Mesenchymal stem cell (in vitro differentiated cells and primary cell): ENCODE measurements around the gene AFDN.

Experiments used
- DNase-seq: peaks from one replicate; pipeline ENCODE4 v3.0.0-alpha.2; 2013
- H2AFZ ChIP-seq: one replicate; pipeline ENCODE4 v1.6.1; 2013; ENCODE audit warnings: low read depth, mild to moderate bottlenecking, control low read depth, inconsistent platforms, low read length, moderate library complexity
- H2AK5ac ChIP-seq: 2 replicates; pipeline ENCODE4 v1.6.1; 2013; ENCODE audit warnings: low read length, moderate library complexity, mild to moderate bottlenecking, inconsistent platforms; ENCODE audit not compliant: severe bottlenecking
- H2BK120ac ChIP-seq: one replicate; pipeline ENCODE4 v1.6.1; 2013; ENCODE audit warnings: low read depth, mild to moderate bottlenecking, inconsistent platforms, low read length, moderate library complexity
- H2BK12ac ChIP-seq, 2 experiments: one replicate each; pipeline ENCODE4 v1.6.1; 2013; ENCODE audit warnings: inconsistent platforms in 2 of 2, low read length in 2 of 2, mild to moderate bottlenecking in 2 of 2, moderate library complexity in 2 of 2, control low read depth in 1 of 2
- H2BK15ac ChIP-seq: one replicate; pipeline ENCODE4 v1.6.1; 2013; ENCODE audit warnings: mild to moderate bottlenecking, low read depth, inconsistent platforms; ENCODE audit not compliant: poor library complexity, severe bottlenecking
- H2BK5ac ChIP-seq: 2 replicates; pipeline ENCODE4 v1.6.1; 2013; ENCODE audit warnings: low read depth, mild to moderate bottlenecking, low read length, control low read depth, inconsistent platforms; ENCODE audit not compliant: poor library complexity, severe bottlenecking
- H3K14ac ChIP-seq, 2 experiments: one replicate each; pipeline ENCODE4 v1.6.1; 2013; ENCODE audit warnings: inconsistent platforms in 2 of 2, low read length in 2 of 2, control low read depth in 1 of 2, mild to moderate bottlenecking in 1 of 2, moderate library complexity in 1 of 2
- H3K18ac ChIP-seq, 2 experiments: one replicate each; pipeline ENCODE4 v1.6.1; 2013; ENCODE audit warnings: inconsistent platforms in 2 of 2, low read length in 2 of 2, control low read depth in 1 of 2, low read depth in 1 of 2, mild to moderate bottlenecking in 1 of 2
- H3K23ac ChIP-seq, 2 experiments: one replicate each; pipeline ENCODE4 v1.6.1; 2013; ENCODE audit warnings: inconsistent platforms in 2 of 2, low read length in 2 of 2, mild to moderate bottlenecking in 2 of 2, moderate library complexity in 2 of 2, control low read depth in 1 of 2
- H3K27ac ChIP-seq: 2 replicates; pipeline ENCODE4 v1.5.1; 2013; ENCODE audit warnings: mild to moderate bottlenecking, moderate library complexity, low read length, control low read depth, inconsistent platforms; ENCODE audit not compliant: poor library complexity, severe bottlenecking
- H3K27me3 ChIP-seq, 2 experiments: 2 replicates each; pipeline versions ENCODE4 v1.6.1 to v1.7.0; 2013; ENCODE audit warnings: low read length in 2 of 2, mild to moderate bottlenecking in 2 of 2, moderate library complexity in 2 of 2, control low read depth in 1 of 2, inconsistent platforms in 1 of 2; ENCODE audit not compliant: control insufficient read depth in 1 of 2, insufficient read depth in 1 of 2
- H3K36me3 ChIP-seq, 2 experiments: 2 replicates each; pipeline versions ENCODE4 v1.6.1 to v1.7.0; 2013; ENCODE audit warnings: low read length in 2 of 2, control low read depth in 1 of 2, inconsistent platforms in 1 of 2, low read depth in 1 of 2, mild to moderate bottlenecking in 1 of 2; ENCODE audit not compliant: insufficient read depth in 2 of 2, control insufficient read depth in 1 of 2
- H3K4ac ChIP-seq, 2 experiments: one replicate each; pipeline ENCODE4 v1.6.1; 2013; ENCODE audit warnings: inconsistent platforms in 2 of 2, low read length in 2 of 2, mild to moderate bottlenecking in 2 of 2, moderate library complexity in 2 of 2, control low read depth in 1 of 2, low read depth in 1 of 2
- H3K4me1 ChIP-seq: 2 replicates; pipeline ENCODE4 v1.6.1; 2013; ENCODE audit warnings: low read depth, low read length, control low read depth; ENCODE audit not compliant: control insufficient read depth, insufficient read depth
- H3K4me2 ChIP-seq: 2 replicates; pipeline ENCODE4 v1.6.1; 2013; ENCODE audit warnings: low read length, mild to moderate bottlenecking, inconsistent platforms; ENCODE audit not compliant: poor library complexity, severe bottlenecking
- H3K4me3 ChIP-seq, 2 experiments: 2 replicates each; pipeline versions ENCODE4 v1.5.1 to v1.7.0; 2013; ENCODE audit warnings: low read length in 2 of 2, mild to moderate bottlenecking in 2 of 2, control low read depth in 1 of 2, low read depth in 1 of 2; ENCODE audit not compliant: insufficient read depth in 1 of 2
- H3K79me1 ChIP-seq: replicated peaks from 2 replicates; pipeline ENCODE4 v1.6.1; 2013; ENCODE audit warnings: mild to moderate bottlenecking, control low read depth, low read length, inconsistent platforms; ENCODE audit not compliant: poor library complexity, severe bottlenecking
- H3K9ac ChIP-seq: 2 replicates; pipeline ENCODE4 v1.7.0; 2013; ENCODE audit warnings: mild to moderate bottlenecking, low read length, moderate library complexity
- H3K9me3 ChIP-seq: 2 replicates; pipeline ENCODE4 v1.7.0; 2013; ENCODE audit warnings: mild to moderate bottlenecking, low read length; ENCODE audit not compliant: control insufficient read depth
- H4K8ac ChIP-seq: one replicate; pipeline ENCODE4 v1.6.1; 2013; ENCODE audit warnings: inconsistent platforms, mild to moderate bottlenecking, low read length, moderate library complexity
- H4K91ac ChIP-seq: one replicate; pipeline ENCODE4 v1.6.1; 2013; ENCODE audit warnings: mild to moderate bottlenecking, low read length, inconsistent platforms
- WGBS: methylation state at CpG from one replicate; pipeline ENCODE4 v1.1.7; 2013; ENCODE audit warnings: mixed read lengths; 5-methylcytosine and 5-hydroxymethylcytosine counted together

The AFDN gene

GRCh38 chr6:167855825-167856425 lies 29.2 kb downstream of the AFDN start:
- Histone ChIP-seq H3K4me3 (no peak overlapping the region), H2AFZ (no peak overlapping the region), H3K4me2 (no peak overlapping the region), H3K9me3 (no peaks in the 10 kb centered on the region), H2AK5ac (no peak overlapping the region), H3K27me3 (no peaks in the 10 kb centered on the region), H2BK5ac (no peak overlapping the region), H2BK12ac (no peak overlapping the region), H3K23ac (no peak overlapping the region), H3K18ac (no peak overlapping the region), H3K9ac (peak overlapping the region; percentile 81), H3K79me1 (peaks cover 2% of the 10 kb centered on the region), H4K8ac (no peak overlapping the region), H3K4ac (peak overlapping the region in 1 of 2 experiments; percentile 41), H3K27ac (peak overlapping the region; percentile 70), H3K4me1 (peaks cover 4% of the 10 kb centered on the region), H3K36me3 (no peaks in the 10 kb centered on the region), H4K91ac (no peak overlapping the region), H2BK120ac (no peak overlapping the region), H2BK15ac (no peak overlapping the region), H3K14ac (no peak overlapping the region)
- WGBS, result 4% methylated on average over 4 of the region's 6 CpGs
- peak; percentile 99 for DNase-seq

DNA sequence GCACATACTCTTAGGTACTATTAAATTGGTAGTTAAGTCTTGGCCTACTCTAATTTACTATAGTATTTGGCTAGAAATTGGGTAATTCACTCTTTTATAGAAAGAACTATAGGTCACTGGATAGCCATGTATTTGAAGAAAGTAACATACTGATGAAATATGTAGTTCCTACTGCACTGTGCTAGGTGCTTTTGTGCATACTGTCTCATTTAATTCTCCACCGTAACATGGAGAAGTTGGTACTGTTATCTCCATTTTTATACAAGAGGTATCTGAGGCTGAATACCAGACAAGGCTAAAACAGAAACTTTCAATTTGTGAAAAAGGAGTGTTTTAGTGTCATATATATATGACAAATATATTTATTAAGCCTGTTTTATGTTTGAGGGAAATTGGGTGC lies 29.8 kb downstream of the AFDN start:
- no peak for DNase-seq
- Histone ChIP-seq H3K4me2 (no peak overlapping the region), H3K4ac (no peak overlapping the region), H3K36me3 (no peaks in the 10 kb centered on the region), H3K23ac (no peak overlapping the region), H2BK5ac (no peak overlapping the region), H4K8ac (no peak overlapping the region), H3K18ac (no peak overlapping the region), H2AK5ac (no peak overlapping the region), H3K4me3 (no peak overlapping the region), H2BK15ac (no peak overlapping the region), H3K4me1 (peaks cover 4% of the 10 kb centered on the region), H3K27me3 (no peaks in the 10 kb centered on the region), H3K14ac (no peak overlapping the region), H2BK12ac (no peak overlapping the region), H3K9me3 (no peaks in the 10 kb centered on the region), H3K27ac (peak overlapping the region; percentile 46), H3K79me1 (peaks cover 2% of the 10 kb centered on the region), H4K91ac (no peak overlapping the region), H2AFZ (no peak overlapping the region), H3K9ac (peak overlapping the region; percentile 81), H2BK120ac (no peak overlapping the region)
- 100% methylated on average over 1 of the region's 1 CpG for WGBS

DNA sequence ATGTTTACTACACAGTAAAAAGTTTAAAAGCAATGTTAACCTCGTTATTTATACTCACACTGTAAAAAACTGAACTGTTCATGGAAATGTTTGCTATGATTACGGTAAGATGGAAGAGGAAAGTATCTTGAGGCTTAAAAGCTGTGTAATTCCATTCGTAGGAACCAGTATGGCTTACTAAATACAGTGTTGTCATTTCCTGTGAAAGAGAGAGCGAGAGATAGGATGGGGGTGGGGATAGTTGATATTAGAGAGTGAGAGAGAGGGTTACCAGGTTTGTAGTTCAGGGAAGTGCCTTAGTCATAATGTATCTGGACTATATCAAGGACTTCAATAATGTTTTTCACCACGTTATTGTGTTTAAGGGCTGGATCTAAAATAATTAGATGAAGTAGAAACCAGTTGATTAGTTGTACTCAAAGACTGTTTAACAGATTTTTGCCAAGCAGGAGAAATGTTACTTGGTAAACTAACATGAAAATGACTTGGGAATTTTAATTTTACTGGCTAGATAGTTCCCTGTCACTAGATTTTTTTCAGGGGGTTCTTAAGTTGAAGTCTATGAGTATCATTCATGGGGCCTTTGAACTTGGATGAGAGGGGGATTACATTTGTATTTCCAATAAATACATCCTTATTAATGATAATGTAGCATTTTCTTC lies 30.4 kb downstream of the AFDN start:
- no peak overlapping the region for H3K9ac ChIP-seq
- DNase-seq, result peak; percentile 99
- no peak overlapping the region for H3K23ac ChIP-seq
- H4K91ac ChIP-seq, result no peak overlapping the region
- H2AK5ac ChIP-seq, result no peak overlapping the region
- H2AFZ ChIP-seq, result no peak overlapping the region
- H3K36me3 ChIP-seq, result no peaks in the 10 kb centered on the region
- H3K79me1 ChIP-seq, result peaks cover 4% of the 10 kb centered on the region
- no peak overlapping the region for H2BK5ac ChIP-seq
- H2BK12ac ChIP-seq, result no peak overlapping the region
- no peak overlapping the region for H2BK120ac ChIP-seq
- H3K4ac ChIP-seq, result no peak overlapping the region
- WGBS, result 1% methylated on average over 4 of the region's 5 CpGs
- H3K18ac ChIP-seq, result no peak overlapping the region
- H3K4me1 ChIP-seq, result peaks cover 4% of the 10 kb centered on the region
- no peaks in the 10 kb centered on the region for H3K9me3 ChIP-seq
- H3K27ac ChIP-seq, result peak overlapping the region; percentile 14
- no peak overlapping the region for H3K14ac ChIP-seq
- no peak overlapping the region for H3K4me3 ChIP-seq
- no peak overlapping the region for H2BK15ac ChIP-seq
- H3K27me3 ChIP-seq, result no peaks in the 10 kb centered on the region
- H4K8ac ChIP-seq, result no peak overlapping the region
- no peak overlapping the region for H3K4me2 ChIP-seq

DNA sequence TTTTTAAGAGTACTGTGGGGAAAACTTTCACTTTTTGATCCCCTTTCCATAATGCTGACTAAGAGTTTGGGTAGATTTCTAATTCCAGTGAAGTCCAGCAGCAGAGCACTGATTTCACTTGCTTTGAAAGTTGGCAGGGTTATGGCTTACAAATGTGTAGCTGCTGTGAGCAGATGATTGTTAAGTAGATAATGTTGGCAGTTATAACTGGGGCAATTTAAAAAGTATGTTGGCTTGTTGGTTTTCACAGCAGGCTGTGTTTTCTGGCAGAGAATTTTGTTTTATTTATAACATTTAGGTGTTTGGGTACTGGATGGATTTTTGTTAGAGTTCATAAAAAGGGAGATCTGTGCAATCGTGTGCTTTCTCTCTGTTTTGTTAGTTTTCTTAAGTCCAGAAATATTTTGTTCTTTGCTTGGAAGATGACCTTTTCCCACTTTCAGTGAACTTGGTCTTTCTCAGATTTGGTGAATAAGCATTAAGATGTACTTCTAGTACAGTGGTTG lies 31.4 kb downstream of the AFDN start:
- no peak overlapping the region for H3K23ac ChIP-seq
- H3K36me3 ChIP-seq, result no peaks in the 10 kb centered on the region
- peaks cover 8% of the 10 kb centered on the region for H3K79me1 ChIP-seq
- H2AK5ac ChIP-seq, result no peak overlapping the region
- DNase-seq, result peak; percentile 69
- no peak overlapping the region for H4K8ac ChIP-seq
- peak overlapping the region; percentile 62 for H3K27ac ChIP-seq
- no peak overlapping the region for H3K4me2 ChIP-seq
- H3K18ac ChIP-seq, result no peak overlapping the region
- no peak overlapping the region for H4K91ac ChIP-seq
- no peak overlapping the region for H3K14ac ChIP-seq
- WGBS, result 15% methylated on average over 1 of the region's 1 CpG
- no peak overlapping the region for H2BK12ac ChIP-seq
- H3K4ac ChIP-seq, result no peak overlapping the region
- no peak overlapping the region for H2BK120ac ChIP-seq
- H3K9ac ChIP-seq, result peak overlapping the region; percentile 55
- H3K27me3 ChIP-seq, result no peaks in the 10 kb centered on the region
- H2BK15ac ChIP-seq, result no peak overlapping the region
- H2AFZ ChIP-seq, result no peak overlapping the region
- H3K9me3 ChIP-seq, result no peaks in the 10 kb centered on the region
- no peak overlapping the region for H2BK5ac ChIP-seq
- H3K4me3 ChIP-seq, result peak overlapping the region in 1 of 2 experiments; percentile 26
- peaks cover 4% of the 10 kb centered on the region for H3K4me1 ChIP-seq
